A673 (cell line): Measurements from ENCODE around the gene CROCC2.

ENCODE experiments used
- CTCF ChIP-seq: fragments of 300-800, 200-600 bp; sonication (generic); conservative IDR thresholded peaks from 2 replicates; pipeline ENCODE4 v1.5.1; 2017; ENCODE audit warnings: low read depth, mild to moderate bottlenecking, antibody characterized with exemption, low read length, moderate library complexity, mixed read lengths
- EZH2 ChIP-seq: fragments of 200-600 bp; sonication (generic); IDR thresholded peaks from 2 replicates; pipeline ENCODE4 v1.6.1; 2017; ENCODE audit warnings: borderline replicate concordance, low read depth, mild to moderate bottlenecking, mixed read lengths, antibody characterized with exemption, low read length; ENCODE audit not compliant: poor library complexity, severe bottlenecking

- TF ChIP-seq CTCF (no peak), EZH2 (no peak)
Measured at GRCh38 chr2:240898108-240898730, 7.9 kb upstream of the CROCC2 start.
